ENCODE data around the gene MYCN.

Gene MYCN

GRCh38 chr2:15933184-15933845, 7.0 kb upstream of the MYCN start:
- DNase-seq (ENCODE audit: insufficient read length, low spot score), result no peak
- FAIRE-seq, result no peak
- no peak for TF ChIP-seq CTCF (IDR thresholded peaks at IDR 0.05; ENCODE audit: insufficient read depth, missing control alignments)

- no peak for TF ChIP-seq CTCF (IDR thresholded peaks at IDR 0.05; ENCODE audit: insufficient read depth, missing control alignments)
- no peak for FAIRE-seq
- DNase-seq (ENCODE audit: insufficient read length, low spot score), result no peak
Measured at GRCh38 chr2:15934291-15934945, 5.9 kb upstream of the MYCN start.

GRCh38 chr2:15935189-15935588, 5.2 kb upstream of the MYCN start:
- no peak for DNase-seq (ENCODE audit: insufficient read length, low spot score)
- FAIRE-seq, result no peak
- no peak for TF ChIP-seq CTCF (IDR thresholded peaks at IDR 0.05; ENCODE audit: insufficient read depth, missing control alignments)

GRCh38 chr2:15935675-15936074, 4.7 kb upstream of the MYCN start:
- FAIRE-seq, result no peak
- DNase-seq (ENCODE audit: insufficient read length, low spot score), result no peak
- TF ChIP-seq CTCF (IDR thresholded peaks at IDR 0.05; ENCODE audit: insufficient read depth, missing control alignments), result no peak

GRCh38 chr2:15936277-15937104, 3.9 kb upstream of the MYCN start:
- no peak for FAIRE-seq
- TF ChIP-seq CTCF (IDR thresholded peaks at IDR 0.05; ENCODE audit: insufficient read depth, missing control alignments), result no peak
- no peak for DNase-seq (ENCODE audit: insufficient read length, low spot score)

GRCh38 chr2:15937105-15937881, 3.1 kb upstream of the MYCN start:
- no peak for TF ChIP-seq CTCF (IDR thresholded peaks at IDR 0.05; ENCODE audit: insufficient read depth, missing control alignments)
- FAIRE-seq (no peak), DNase-seq (ENCODE audit: insufficient read length, low spot score) (no peak)
